ENCODE data around the gene TRIP12.

- no peak for TF ChIP-seq TAF1 (IDR thresholded peaks at IDR 0.05; ENCODE audit: low read depth)
- TF ChIP-seq CTCF (IDR thresholded peaks at IDR 0.05; ENCODE audit: poor library complexity, severe bottlenecking), result no peak
- no peak for TF ChIP-seq EP300 (conservative IDR thresholded peaks at IDR 0.05; ENCODE audit: poor library complexity, severe bottlenecking)
- TF ChIP-seq RAD21 (conservative IDR thresholded peaks at IDR 0.05), result no peak
Observed at GRCh38 chr2:229818230-229818629, 103.6 kb downstream of the TRIP12 start.

Data from neural cell (in vitro differentiated cells).